PFSK-1 (cell line): ENCODE results near the gene AGXT2.

Source experiments
- FOXP2 ChIP-seq: optimal IDR thresholded peaks from 2 replicates; pipeline ENCODE3; 2011; ENCODE audit warnings: borderline replicate concordance, control low read depth, inconsistent platforms; ENCODE audit not compliant: insufficient read depth; ENCODE audit errors: extremely low read length, extremely low read depth
- POLR2AphosphoS5 ChIP-seq: IDR thresholded peaks from 2 replicates; pipeline ENCODE4 v1.6.1; 2012; ENCODE audit warnings: low read depth, mild to moderate bottlenecking, control low read depth, low read length, moderate library complexity
- SIN3A ChIP-seq: IDR thresholded peaks from 2 replicates; pipeline ENCODE4 v1.6.1; 2012; ENCODE audit warnings: mild to moderate bottlenecking, low read length, moderate library complexity, borderline replicate concordance; ENCODE audit not compliant: insufficient read depth
- TAF1 ChIP-seq: IDR thresholded peaks from 2 replicates; pipeline ENCODE4 v1.6.1; 2012; ENCODE audit warnings: low read length, control low read depth, borderline replicate concordance; ENCODE audit not compliant: insufficient read depth
- TF ChIP-seq, protein P1 (sequence below), 2 experiments: IDR thresholded peaks; 2 replicates each; pipeline versions ENCODE4 v1.6.1 to v1.8.0; 2011 to 2012; ENCODE audit warnings: low read depth in 2 of 2, low read length in 2 of 2, control low read depth in 1 of 2, inconsistent platforms in 1 of 2, mild to moderate bottlenecking in 1 of 2, moderate library complexity in 1 of 2; ENCODE audit not compliant: insufficient read depth in 1 of 2

DNA sequence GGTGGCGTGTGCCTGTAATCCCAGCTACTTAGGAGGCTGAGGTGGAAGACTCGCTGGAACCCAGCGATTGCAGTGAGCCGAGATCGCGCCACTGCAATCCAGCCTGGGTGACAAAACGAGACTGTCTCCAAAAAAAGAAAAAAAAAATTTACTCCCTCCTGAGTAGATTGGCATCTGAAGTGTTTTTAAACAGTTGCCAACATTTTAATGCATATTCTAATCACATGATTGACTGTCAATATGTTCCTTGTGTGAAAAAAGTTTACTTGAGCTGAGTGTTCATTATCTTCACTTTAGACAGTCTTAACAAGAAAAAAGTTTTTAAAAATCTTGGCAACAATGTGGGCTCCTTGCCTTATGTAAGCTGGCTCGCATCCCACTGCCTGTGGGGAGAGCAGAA lies 53.8 kb downstream of the AGXT2 start:
- TF ChIP-seq POLR2AphosphoS5 (no peak), SIN3A (no peak), TAF1 (no peak), FOXP2 (no peak)
- TF ChIP-seq, protein P1, sequence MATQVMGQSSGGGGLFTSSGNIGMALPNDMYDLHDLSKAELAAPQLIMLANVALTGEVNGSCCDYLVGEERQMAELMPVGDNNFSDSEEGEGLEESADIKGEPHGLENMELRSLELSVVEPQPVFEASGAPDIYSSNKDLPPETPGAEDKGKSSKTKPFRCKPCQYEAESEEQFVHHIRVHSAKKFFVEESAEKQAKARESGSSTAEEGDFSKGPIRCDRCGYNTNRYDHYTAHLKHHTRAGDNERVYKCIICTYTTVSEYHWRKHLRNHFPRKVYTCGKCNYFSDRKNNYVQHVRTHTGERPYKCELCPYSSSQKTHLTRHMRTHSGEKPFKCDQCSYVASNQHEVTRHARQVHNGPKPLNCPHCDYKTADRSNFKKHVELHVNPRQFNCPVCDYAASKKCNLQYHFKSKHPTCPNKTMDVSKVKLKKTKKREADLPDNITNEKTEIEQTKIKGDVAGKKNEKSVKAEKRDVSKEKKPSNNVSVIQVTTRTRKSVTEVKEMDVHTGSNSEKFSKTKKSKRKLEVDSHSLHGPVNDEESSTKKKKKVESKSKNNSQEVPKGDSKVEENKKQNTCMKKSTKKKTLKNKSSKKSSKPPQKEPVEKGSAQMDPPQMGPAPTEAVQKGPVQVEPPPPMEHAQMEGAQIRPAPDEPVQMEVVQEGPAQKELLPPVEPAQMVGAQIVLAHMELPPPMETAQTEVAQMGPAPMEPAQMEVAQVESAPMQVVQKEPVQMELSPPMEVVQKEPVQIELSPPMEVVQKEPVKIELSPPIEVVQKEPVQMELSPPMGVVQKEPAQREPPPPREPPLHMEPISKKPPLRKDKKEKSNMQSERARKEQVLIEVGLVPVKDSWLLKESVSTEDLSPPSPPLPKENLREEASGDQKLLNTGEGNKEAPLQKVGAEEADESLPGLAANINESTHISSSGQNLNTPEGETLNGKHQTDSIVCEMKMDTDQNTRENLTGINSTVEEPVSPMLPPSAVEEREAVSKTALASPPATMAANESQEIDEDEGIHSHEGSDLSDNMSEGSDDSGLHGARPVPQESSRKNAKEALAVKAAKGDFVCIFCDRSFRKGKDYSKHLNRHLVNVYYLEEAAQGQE (IDR thresholded peaks at IDR 0.05; ENCODE audit: insufficient read depth in 1 of 2, low read depth in 2 of 2, low read length in 2 of 2), result no peak
